ENCODE results near the gene SS18L1. TPM values are rescaled to one million over a fixed set of nuclear protein-coding genes. Genes with fewer than 3 reads are reported as not detected.

Gene SS18L1
- polyA plus RNA-seq, 1 of the 3 experiments (the other 2 are of a cell fraction) = 10.7 TPM

DNA sequence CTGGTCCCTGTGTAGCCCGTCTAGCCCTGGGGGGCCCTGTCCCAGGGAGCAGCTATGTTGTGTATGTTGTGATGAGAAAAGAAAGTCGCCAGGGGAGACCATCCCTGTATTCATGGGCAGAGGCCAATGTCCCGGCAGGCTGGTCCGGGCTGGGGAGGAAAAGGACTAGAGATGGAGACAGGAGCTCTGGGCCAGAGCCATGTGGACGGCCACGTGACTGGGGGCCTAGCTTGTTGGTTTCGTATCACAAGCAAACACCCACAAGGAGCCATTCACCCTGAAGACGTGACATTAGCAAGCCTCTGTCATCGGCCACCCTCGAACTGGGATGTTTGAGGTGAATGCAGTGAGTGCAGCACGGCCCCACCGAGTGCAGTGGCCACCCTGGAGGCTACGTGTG is 79.4 kb downstream of the SS18L1 start:
- Histone ChIP-seq H3K36me3 (replicated peaks in 1 of 2; ENCODE audit: control insufficient read depth in 1 of 2, insufficient read depth in 2 of 2, low read length in 1 of 2) (no peaks in the 10 kb centered on the region), H3K79me2 (ENCODE audit: insufficient read depth) (no peaks in the 10 kb centered on the region), H3K4me3 (ENCODE audit: low read depth in 2 of 2, low read length in 1 of 2) (no peak overlapping the region), H4K20me1 (ENCODE audit: insufficient read depth) (0 out of 2 replicates have a peak, but pooled peaks cover 8% of the 10 kb centered on the region), H3K4me1 (ENCODE audit: control insufficient read depth in 1 of 2, insufficient read depth in 2 of 2, low read depth in 1 of 2, low read length in 1 of 2) (peaks cover 0 to 21% of the 10 kb centered on the region in 2 experiments; a peak in 1 of 4 replicates), H3K27ac (ENCODE audit: low read depth in 2 of 2, low read length in 1 of 2) (no peak overlapping the region), H3K9me2 (no peaks in the 10 kb centered on the region), H3F3A (replicated peaks; ENCODE audit: insufficient read depth) (no peaks in the 10 kb centered on the region), H3K27me3 (ENCODE audit: insufficient read depth) (peaks cover 41% of the 10 kb centered on the region), H3K4me2 (no peak overlapping the region), H3K9me3 (no peaks in the 10 kb centered on the region), H3K9ac (no peak overlapping the region), H2AFZ (ENCODE audit: low read depth) (no peak overlapping the region)
- TF ChIP-seq RCOR1 (IDR thresholded peaks at IDR 0.05; ENCODE audit: low read length) (no peak), TCF12 (IDR thresholded peaks at IDR 0.05) (no peak), GATA2 (CRISPR knock-in tag; IDR thresholded peaks at IDR 0.05) (no peak), MXI1 (IDR thresholded peaks at IDR 0.05; ENCODE audit: low read depth, low read length) (no peak), EP300 (IDR thresholded peaks at IDR 0.05; ENCODE audit: borderline replicate concordance in 1 of 2, low read depth in 1 of 2, low read length in 1 of 2) (no peak), CHD2 (IDR thresholded peaks at IDR 0.05; ENCODE audit: low read length, partially characterized antibody) (no peak), SMC3 (IDR thresholded peaks at IDR 0.05; ENCODE audit: low read depth, low read length) (no peak), NRF1 (IDR thresholded peaks at IDR 0.05; ENCODE audit: low read depth, low read length) (no peak), RXRA (IDR thresholded peaks at IDR 0.05; ENCODE audit: borderline replicate concordance, low read depth) (no peak), TEAD4 (IDR thresholded peaks at IDR 0.05; ENCODE audit: borderline replicate concordance, insufficient read depth) (no peak), FOSL2 (IDR thresholded peaks at IDR 0.05; ENCODE audit: borderline replicate concordance, low read depth) (no peak), FOXJ3 (CRISPR knock-in tag; IDR thresholded peaks at IDR 0.05) (no peak), RFX5 (IDR thresholded peaks at IDR 0.05; ENCODE audit: low read length) (no peak), GABPA (IDR thresholded peaks at IDR 0.05; ENCODE audit: low read depth) (no peak), EZH2phosphoT487 (IDR thresholded peaks at IDR 0.05; ENCODE audit: borderline replicate concordance, low read depth) (no peak), MEF2A (IDR thresholded peaks at IDR 0.05; ENCODE audit: borderline replicate concordance, low read depth) (no peak), FOXM1 (IDR thresholded peaks at IDR 0.05; ENCODE audit: low read depth) (no peak)
- TF ChIP-seq, protein P1, sequence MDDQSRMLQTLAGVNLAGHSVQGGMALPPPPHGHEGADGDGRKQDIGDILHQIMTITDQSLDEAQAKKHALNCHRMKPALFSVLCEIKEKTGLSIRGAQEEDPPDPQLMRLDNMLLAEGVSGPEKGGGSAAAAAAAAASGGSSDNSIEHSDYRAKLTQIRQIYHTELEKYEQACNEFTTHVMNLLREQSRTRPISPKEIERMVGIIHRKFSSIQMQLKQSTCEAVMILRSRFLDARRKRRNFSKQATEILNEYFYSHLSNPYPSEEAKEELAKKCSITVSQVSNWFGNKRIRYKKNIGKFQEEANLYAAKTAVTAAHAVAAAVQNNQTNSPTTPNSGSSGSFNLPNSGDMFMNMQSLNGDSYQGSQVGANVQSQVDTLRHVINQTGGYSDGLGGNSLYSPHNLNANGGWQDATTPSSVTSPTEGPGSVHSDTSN (IDR thresholded peaks at IDR 0.05) = no peak
- TF ChIP-seq, protein P2, sequence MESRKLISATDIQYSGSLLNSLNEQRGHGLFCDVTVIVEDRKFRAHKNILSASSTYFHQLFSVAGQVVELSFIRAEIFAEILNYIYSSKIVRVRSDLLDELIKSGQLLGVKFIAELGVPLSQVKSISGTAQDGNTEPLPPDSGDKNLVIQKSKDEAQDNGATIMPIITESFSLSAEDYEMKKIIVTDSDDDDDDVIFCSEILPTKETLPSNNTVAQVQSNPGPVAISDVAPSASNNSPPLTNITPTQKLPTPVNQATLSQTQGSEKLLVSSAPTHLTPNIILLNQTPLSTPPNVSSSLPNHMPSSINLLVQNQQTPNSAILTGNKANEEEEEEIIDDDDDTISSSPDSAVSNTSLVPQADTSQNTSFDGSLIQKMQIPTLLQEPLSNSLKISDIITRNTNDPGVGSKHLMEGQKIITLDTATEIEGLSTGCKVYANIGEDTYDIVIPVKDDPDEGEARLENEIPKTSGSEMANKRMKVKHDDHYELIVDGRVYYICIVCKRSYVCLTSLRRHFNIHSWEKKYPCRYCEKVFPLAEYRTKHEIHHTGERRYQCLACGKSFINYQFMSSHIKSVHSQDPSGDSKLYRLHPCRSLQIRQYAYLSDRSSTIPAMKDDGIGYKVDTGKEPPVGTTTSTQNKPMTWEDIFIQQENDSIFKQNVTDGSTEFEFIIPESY (IDR thresholded peaks at IDR 0.05; ENCODE audit: borderline replicate concordance, low read depth) = no peak
- TF ChIP-seq, protein P3, sequence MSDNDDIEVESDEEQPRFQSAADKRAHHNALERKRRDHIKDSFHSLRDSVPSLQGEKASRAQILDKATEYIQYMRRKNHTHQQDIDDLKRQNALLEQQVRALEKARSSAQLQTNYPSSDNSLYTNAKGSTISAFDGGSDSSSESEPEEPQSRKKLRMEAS (IDR thresholded peaks at IDR 0.05; ENCODE audit: low read depth) = no peak
- WGBS (ENCODE audit: low lambda C conversion rate) = 47% methylated on average over 3 of the region's 13 CpGs
- POLR2A ChIA-PET = no interaction called here
- CTCF ChIA-PET = no interaction called here
- DNase-seq = no peak

Data from SK-N-SH (cell line).